ENCODE data around the gene POLR2J2.
"Not testable (repeated sequence)": the region's sequence is repeated elsewhere in the genome, so short reads cannot be mapped to it uniquely, and the experiment has no call there.

The POLR2J2 gene

GRCh38 chr7:102694008-102694407, 22.5 kb upstream of the POLR2J2 start:
- not testable (repeated sequence) for H3K4me1 ChIP-seq (ENCODE audit: control insufficient read depth in 1 of 2, insufficient read depth in 2 of 2, low read length in 2 of 2); H3K27ac ChIP-seq (ENCODE audit: low read length); H3K9me3 ChIP-seq (ENCODE audit: control insufficient read depth in 1 of 2, low read length in 2 of 2); H3K36me3 ChIP-seq (ENCODE audit: control insufficient read depth in 1 of 2, insufficient read depth in 2 of 2, low read length in 2 of 2); H3K4me3 ChIP-seq (ENCODE audit: low read depth in 1 of 2, low read length in 2 of 2); H3K27me3 ChIP-seq (ENCODE audit: low read depth, low read length)

GRCh38 chr7:102690602-102691001, 19.1 kb upstream of the POLR2J2 start:
- H3K4me1 ChIP-seq (ENCODE audit: control insufficient read depth in 1 of 2, insufficient read depth in 2 of 2, low read length in 2 of 2); H3K27ac ChIP-seq (ENCODE audit: low read length); H3K4me3 ChIP-seq (ENCODE audit: low read depth in 1 of 2, low read length in 2 of 2); H3K27me3 ChIP-seq (ENCODE audit: low read depth, low read length); H3K36me3 ChIP-seq (ENCODE audit: control insufficient read depth in 1 of 2, insufficient read depth in 2 of 2, low read length in 2 of 2); H3K9me3 ChIP-seq (ENCODE audit: control insufficient read depth in 1 of 2, low read length in 2 of 2): not testable (repeated sequence)

- H3K27me3 ChIP-seq (ENCODE audit: low read depth, low read length); H3K9me3 ChIP-seq (ENCODE audit: control insufficient read depth in 1 of 2, low read length in 2 of 2); H3K36me3 ChIP-seq (ENCODE audit: control insufficient read depth in 1 of 2, insufficient read depth in 2 of 2, low read length in 2 of 2); H3K4me3 ChIP-seq (ENCODE audit: low read depth in 1 of 2, low read length in 2 of 2); H3K4me1 ChIP-seq (ENCODE audit: control insufficient read depth in 1 of 2, insufficient read depth in 2 of 2, low read length in 2 of 2); H3K27ac ChIP-seq (ENCODE audit: low read length): not testable (repeated sequence)
Observed at GRCh38 chr7:102689436-102690282, 18.2 kb upstream of the POLR2J2 start.

- H3K27ac ChIP-seq (ENCODE audit: low read length); H3K4me3 ChIP-seq (ENCODE audit: low read depth in 1 of 2, low read length in 2 of 2); H3K4me1 ChIP-seq (ENCODE audit: control insufficient read depth in 1 of 2, insufficient read depth in 2 of 2, low read length in 2 of 2); H3K36me3 ChIP-seq (ENCODE audit: control insufficient read depth in 1 of 2, insufficient read depth in 2 of 2, low read length in 2 of 2); H3K27me3 ChIP-seq (ENCODE audit: low read depth, low read length); H3K9me3 ChIP-seq (ENCODE audit: control insufficient read depth in 1 of 2, low read length in 2 of 2): not testable (repeated sequence)
Observed at GRCh38 chr7:102688299-102689036, 17.0 kb upstream of the POLR2J2 start.

- H3K36me3 ChIP-seq (ENCODE audit: control insufficient read depth in 1 of 2, insufficient read depth in 2 of 2, low read length in 2 of 2); H3K4me3 ChIP-seq (ENCODE audit: low read depth in 1 of 2, low read length in 2 of 2); H3K9me3 ChIP-seq (ENCODE audit: control insufficient read depth in 1 of 2, low read length in 2 of 2); H3K27ac ChIP-seq (ENCODE audit: low read length); H3K27me3 ChIP-seq (ENCODE audit: low read depth, low read length); H3K4me1 ChIP-seq (ENCODE audit: control insufficient read depth in 1 of 2, insufficient read depth in 2 of 2, low read length in 2 of 2): not testable (repeated sequence)
Observed at GRCh38 chr7:102682560-102682959, 11.1 kb upstream of the POLR2J2 start.

GRCh38 chr7:102680780-102681179, 9.3 kb upstream of the POLR2J2 start:
- H3K4me1 ChIP-seq (ENCODE audit: control insufficient read depth in 1 of 2, insufficient read depth in 2 of 2, low read length in 2 of 2); H3K27me3 ChIP-seq (ENCODE audit: low read depth, low read length); H3K36me3 ChIP-seq (ENCODE audit: control insufficient read depth in 1 of 2, insufficient read depth in 2 of 2, low read length in 2 of 2); H3K4me3 ChIP-seq (ENCODE audit: low read depth in 1 of 2, low read length in 2 of 2); H3K9me3 ChIP-seq (ENCODE audit: control insufficient read depth in 1 of 2, low read length in 2 of 2); H3K27ac ChIP-seq (ENCODE audit: low read length): not testable (repeated sequence)

- H3K36me3 ChIP-seq (ENCODE audit: control insufficient read depth in 1 of 2, insufficient read depth in 2 of 2, low read length in 2 of 2); H3K27ac ChIP-seq (ENCODE audit: low read length): not testable (repeated sequence)
Observed at GRCh38 chr7:102675545-102675944, 4.1 kb upstream of the POLR2J2 start.

GRCh38 chr7:102673447-102674067, 2.1 kb upstream of the POLR2J2 start:
- not testable (repeated sequence) for H3K27me3 ChIP-seq (ENCODE audit: low read depth, low read length); H3K27ac ChIP-seq (ENCODE audit: low read length); H3K4me3 ChIP-seq (ENCODE audit: low read depth in 1 of 2, low read length in 2 of 2); H3K4me1 ChIP-seq (ENCODE audit: control insufficient read depth in 1 of 2, insufficient read depth in 2 of 2, low read length in 2 of 2); H3K9me3 ChIP-seq (ENCODE audit: control insufficient read depth in 1 of 2, low read length in 2 of 2); H3K36me3 ChIP-seq (ENCODE audit: control insufficient read depth in 1 of 2, insufficient read depth in 2 of 2, low read length in 2 of 2)

More at GRCh38 chr7:102675545-102675944, 4.1 kb upstream of the POLR2J2 start:
- not testable (repeated sequence) for H3K9me3 ChIP-seq (ENCODE audit: control insufficient read depth in 1 of 2, low read length in 2 of 2); H3K27me3 ChIP-seq (ENCODE audit: low read depth, low read length); H3K4me1 ChIP-seq (ENCODE audit: control insufficient read depth in 1 of 2, insufficient read depth in 2 of 2, low read length in 2 of 2); H3K4me3 ChIP-seq (ENCODE audit: low read depth in 1 of 2, low read length in 2 of 2)

GRCh38 chr7:102671956-102672307, 469 bp upstream of the POLR2J2 start:
- not testable (repeated sequence) for H3K36me3 ChIP-seq (ENCODE audit: control insufficient read depth in 1 of 2, insufficient read depth in 2 of 2, low read length in 2 of 2); H3K4me1 ChIP-seq (ENCODE audit: control insufficient read depth in 1 of 2, insufficient read depth in 2 of 2, low read length in 2 of 2); H3K4me3 ChIP-seq (ENCODE audit: low read depth in 1 of 2, low read length in 2 of 2); H3K27ac ChIP-seq (ENCODE audit: low read length); H3K27me3 ChIP-seq (ENCODE audit: low read depth, low read length); H3K9me3 ChIP-seq (ENCODE audit: control insufficient read depth in 1 of 2, low read length in 2 of 2)

GRCh38 chr7:102667523-102667922, 3.9 kb downstream of the POLR2J2 start:
- not testable (repeated sequence) for H3K27ac ChIP-seq (ENCODE audit: low read length); H3K36me3 ChIP-seq (ENCODE audit: control insufficient read depth in 1 of 2, insufficient read depth in 2 of 2, low read length in 2 of 2); H3K27me3 ChIP-seq (ENCODE audit: low read depth, low read length); H3K4me3 ChIP-seq (ENCODE audit: low read depth in 1 of 2, low read length in 2 of 2); H3K9me3 ChIP-seq (ENCODE audit: control insufficient read depth in 1 of 2, low read length in 2 of 2); H3K4me1 ChIP-seq (ENCODE audit: control insufficient read depth in 1 of 2, insufficient read depth in 2 of 2, low read length in 2 of 2)

- H3K36me3 ChIP-seq (ENCODE audit: control insufficient read depth in 1 of 2, insufficient read depth in 2 of 2, low read length in 2 of 2); H3K9me3 ChIP-seq (ENCODE audit: control insufficient read depth in 1 of 2, low read length in 2 of 2); H3K4me1 ChIP-seq (ENCODE audit: control insufficient read depth in 1 of 2, insufficient read depth in 2 of 2, low read length in 2 of 2); H3K27ac ChIP-seq (ENCODE audit: low read length); H3K4me3 ChIP-seq (ENCODE audit: low read depth in 1 of 2, low read length in 2 of 2); H3K27me3 ChIP-seq (ENCODE audit: low read depth, low read length): not testable (repeated sequence)
Observed at GRCh38 chr7:102666850-102667249, 4.6 kb downstream of the POLR2J2 start.
